ENCODE data around the gene APOC1. TPM values are rescaled to one million over a fixed set of nuclear protein-coding genes. Genes with fewer than 3 reads are reported as not detected.
A peak's percentile ranks its signal among the peaks of the same experiment; 100 is the strongest.
"Not testable (repeated sequence)": the region's sequence is repeated elsewhere in the genome, so short reads cannot be mapped to it uniquely, and the experiment has no call there.

APOC1 gene
- total RNA-seq, 1 donor from 2014 or later = 11.4 TPM

GRCh38 chr19:44925114-44925891 lies 10.9 kb downstream of the APOC1 start:
- no peak for DNase-seq (ENCODE audit: low read depth)
- TF ChIP-seq CTCF (conservative IDR thresholded peaks at IDR 0.05; ENCODE audit: low read depth, low read length) = no peak
- H3K4me3 ChIP-seq (ENCODE audit: low read depth, low read length) = no peak overlapping the region

- DNase-seq (ENCODE audit: low read depth) = not testable (repeated sequence)
- H3K4me3 ChIP-seq (ENCODE audit: low read depth, low read length) = peak overlapping the region; percentile 30
These were observed 12.1 kb downstream of the APOC1 start for GRCh38 chr19:44926245-44927077.

- H3K4me3 ChIP-seq (ENCODE audit: low read depth, low read length) = no peak overlapping the region
- TF ChIP-seq CTCF (conservative IDR thresholded peaks at IDR 0.05; ENCODE audit: low read depth, low read length) = no peak
- no peak for DNase-seq (ENCODE audit: low read depth)
These were observed 13.3 kb downstream of the APOC1 start for GRCh38 chr19:44927746-44928145.

GRCh38 chr19:44930088-44930487 lies 15.7 kb downstream of the APOC1 start:
- TF ChIP-seq CTCF (conservative IDR thresholded peaks at IDR 0.05; ENCODE audit: low read depth, low read length) = no peak
- no peak overlapping the region for H3K4me3 ChIP-seq (ENCODE audit: low read depth, low read length)
- DNase-seq (ENCODE audit: low read depth) = no peak

- H3K4me3 ChIP-seq (ENCODE audit: low read depth, low read length) = no peak overlapping the region
- TF ChIP-seq CTCF (conservative IDR thresholded peaks at IDR 0.05; ENCODE audit: low read depth, low read length) = no peak
- no peak for DNase-seq (ENCODE audit: low read depth)
These were observed 17.1 kb downstream of the APOC1 start for GRCh38 chr19:44931541-44931940.

- TF ChIP-seq CTCF (conservative IDR thresholded peaks at IDR 0.05; ENCODE audit: low read depth, low read length) = no peak
- DNase-seq (ENCODE audit: low read depth) = no peak
- H3K4me3 ChIP-seq (ENCODE audit: low read depth, low read length) = no peak overlapping the region
These were observed 25.3 kb downstream of the APOC1 start for GRCh38 chr19:44939668-44940067.

- no peak within 1 kb of the TSS for H3K4me3 ChIP-seq (ENCODE audit: low read depth, low read length)
- TF ChIP-seq CTCF (conservative IDR thresholded peaks at IDR 0.05; ENCODE audit: low read depth, low read length) = no peak
- no peak for DNase-seq (ENCODE audit: low read depth)
These were observed 27.7 kb downstream of the APOC1 start, which contains the start of gene APOC4 for GRCh38 chr19:44942067-44942571. APOC4 (plus strand) TSS chr19:44942237; CDS start chr19:44942278, 41 bp downstream.

All from epithelial cell of proximal tubule (primary cell).